Measurements from ENCODE around the gene PRSS38. TPM values are rescaled to one million over a fixed set of nuclear protein-coding genes. Genes with fewer than 3 reads are reported as not detected.

PRSS38 gene
- total and polyA plus RNA-seq, 10 of the 15 experiments (the other 5 are each of a cell fraction or from before 2014, with no cell fraction given), result not detected

DNA sequence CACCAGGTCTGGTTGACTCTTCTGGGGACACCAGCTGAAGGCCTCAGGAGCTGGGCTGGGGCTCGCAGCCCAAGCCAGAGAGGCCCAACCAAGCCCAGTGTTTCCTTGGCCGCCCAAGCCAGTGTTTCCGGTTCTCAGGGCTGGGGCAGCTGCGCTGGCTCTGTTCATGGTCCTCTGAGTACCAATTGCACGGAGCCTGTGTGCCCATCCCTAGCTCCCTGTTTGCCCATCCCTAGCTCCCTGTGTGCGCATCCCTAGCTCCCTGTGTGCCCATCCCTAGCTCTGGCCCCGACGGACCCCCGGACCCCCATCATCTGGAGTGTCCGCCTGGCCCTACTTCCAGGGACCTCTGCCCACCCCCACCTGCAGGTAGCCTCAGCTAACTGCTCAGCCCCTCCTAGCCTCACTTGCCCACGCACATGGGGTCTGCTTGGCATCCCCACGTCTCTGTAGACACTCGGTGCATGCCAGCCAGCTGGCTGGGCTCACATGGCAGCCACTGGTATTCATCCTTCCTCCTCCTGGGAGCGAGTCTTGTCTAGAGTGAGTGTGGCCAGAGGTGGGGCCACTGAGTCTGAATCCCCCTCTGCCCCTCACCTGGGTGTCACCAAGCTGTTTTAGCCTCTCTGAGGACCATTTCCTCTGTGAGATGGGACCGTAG is 68.3 kb downstream of the PRSS38 start (continued):
- TF ChIP-seq, protein P1, sequence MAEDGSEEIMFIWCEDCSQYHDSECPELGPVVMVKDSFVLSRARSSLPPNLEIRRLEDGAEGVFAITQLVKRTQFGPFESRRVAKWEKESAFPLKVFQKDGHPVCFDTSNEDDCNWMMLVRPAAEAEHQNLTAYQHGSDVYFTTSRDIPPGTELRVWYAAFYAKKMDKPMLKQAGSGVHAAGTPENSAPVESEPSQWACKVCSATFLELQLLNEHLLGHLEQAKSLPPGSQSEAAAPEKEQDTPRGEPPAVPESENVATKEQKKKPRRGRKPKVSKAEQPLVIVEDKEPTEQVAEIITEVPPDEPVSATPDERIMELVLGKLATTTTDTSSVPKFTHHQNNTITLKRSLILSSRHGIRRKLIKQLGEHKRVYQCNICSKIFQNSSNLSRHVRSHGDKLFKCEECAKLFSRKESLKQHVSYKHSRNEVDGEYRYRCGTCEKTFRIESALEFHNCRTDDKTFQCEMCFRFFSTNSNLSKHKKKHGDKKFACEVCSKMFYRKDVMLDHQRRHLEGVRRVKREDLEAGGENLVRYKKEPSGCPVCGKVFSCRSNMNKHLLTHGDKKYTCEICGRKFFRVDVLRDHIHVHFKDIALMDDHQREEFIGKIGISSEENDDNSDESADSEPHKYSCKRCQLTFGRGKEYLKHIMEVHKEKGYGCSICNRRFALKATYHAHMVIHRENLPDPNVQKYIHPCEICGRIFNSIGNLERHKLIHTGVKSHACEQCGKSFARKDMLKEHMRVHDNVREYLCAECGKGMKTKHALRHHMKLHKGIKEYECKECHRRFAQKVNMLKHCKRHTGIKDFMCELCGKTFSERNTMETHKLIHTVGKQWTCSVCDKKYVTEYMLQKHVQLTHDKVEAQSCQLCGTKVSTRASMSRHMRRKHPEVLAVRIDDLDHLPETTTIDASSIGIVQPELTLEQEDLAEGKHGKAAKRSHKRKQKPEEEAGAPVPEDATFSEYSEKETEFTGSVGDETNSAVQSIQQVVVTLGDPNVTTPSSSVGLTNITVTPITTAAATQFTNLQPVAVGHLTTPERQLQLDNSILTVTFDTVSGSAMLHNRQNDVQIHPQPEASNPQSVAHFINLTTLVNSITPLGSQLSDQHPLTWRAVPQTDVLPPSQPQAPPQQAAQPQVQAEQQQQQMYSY (CRISPR knock-in tag; IDR thresholded peaks at IDR 0.05), result no peak
- TF ChIP-seq, protein P2, sequence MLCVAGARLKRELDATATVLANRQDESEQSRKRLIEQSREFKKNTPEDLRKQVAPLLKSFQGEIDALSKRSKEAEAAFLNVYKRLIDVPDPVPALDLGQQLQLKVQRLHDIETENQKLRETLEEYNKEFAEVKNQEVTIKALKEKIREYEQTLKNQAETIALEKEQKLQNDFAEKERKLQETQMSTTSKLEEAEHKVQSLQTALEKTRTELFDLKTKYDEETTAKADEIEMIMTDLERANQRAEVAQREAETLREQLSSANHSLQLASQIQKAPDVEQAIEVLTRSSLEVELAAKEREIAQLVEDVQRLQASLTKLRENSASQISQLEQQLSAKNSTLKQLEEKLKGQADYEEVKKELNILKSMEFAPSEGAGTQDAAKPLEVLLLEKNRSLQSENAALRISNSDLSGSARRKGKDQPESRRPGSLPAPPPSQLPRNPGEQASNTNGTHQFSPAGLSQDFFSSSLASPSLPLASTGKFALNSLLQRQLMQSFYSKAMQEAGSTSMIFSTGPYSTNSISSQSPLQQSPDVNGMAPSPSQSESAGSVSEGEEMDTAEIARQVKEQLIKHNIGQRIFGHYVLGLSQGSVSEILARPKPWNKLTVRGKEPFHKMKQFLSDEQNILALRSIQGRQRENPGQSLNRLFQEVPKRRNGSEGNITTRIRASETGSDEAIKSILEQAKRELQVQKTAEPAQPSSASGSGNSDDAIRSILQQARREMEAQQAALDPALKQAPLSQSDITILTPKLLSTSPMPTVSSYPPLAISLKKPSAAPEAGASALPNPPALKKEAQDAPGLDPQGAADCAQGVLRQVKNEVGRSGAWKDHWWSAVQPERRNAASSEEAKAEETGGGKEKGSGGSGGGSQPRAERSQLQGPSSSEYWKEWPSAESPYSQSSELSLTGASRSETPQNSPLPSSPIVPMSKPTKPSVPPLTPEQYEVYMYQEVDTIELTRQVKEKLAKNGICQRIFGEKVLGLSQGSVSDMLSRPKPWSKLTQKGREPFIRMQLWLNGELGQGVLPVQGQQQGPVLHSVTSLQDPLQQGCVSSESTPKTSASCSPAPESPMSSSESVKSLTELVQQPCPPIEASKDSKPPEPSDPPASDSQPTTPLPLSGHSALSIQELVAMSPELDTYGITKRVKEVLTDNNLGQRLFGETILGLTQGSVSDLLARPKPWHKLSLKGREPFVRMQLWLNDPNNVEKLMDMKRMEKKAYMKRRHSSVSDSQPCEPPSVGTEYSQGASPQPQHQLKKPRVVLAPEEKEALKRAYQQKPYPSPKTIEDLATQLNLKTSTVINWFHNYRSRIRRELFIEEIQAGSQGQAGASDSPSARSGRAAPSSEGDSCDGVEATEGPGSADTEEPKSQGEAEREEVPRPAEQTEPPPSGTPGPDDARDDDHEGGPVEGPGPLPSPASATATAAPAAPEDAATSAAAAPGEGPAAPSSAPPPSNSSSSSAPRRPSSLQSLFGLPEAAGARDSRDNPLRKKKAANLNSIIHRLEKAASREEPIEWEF (IDR thresholded peaks at IDR 0.05; ENCODE audit: insufficient replicate concordance, low read depth, low read length), result no peak

All from GM12878 (cell line).